Measurements from ENCODE around the gene OGN.

DNA sequence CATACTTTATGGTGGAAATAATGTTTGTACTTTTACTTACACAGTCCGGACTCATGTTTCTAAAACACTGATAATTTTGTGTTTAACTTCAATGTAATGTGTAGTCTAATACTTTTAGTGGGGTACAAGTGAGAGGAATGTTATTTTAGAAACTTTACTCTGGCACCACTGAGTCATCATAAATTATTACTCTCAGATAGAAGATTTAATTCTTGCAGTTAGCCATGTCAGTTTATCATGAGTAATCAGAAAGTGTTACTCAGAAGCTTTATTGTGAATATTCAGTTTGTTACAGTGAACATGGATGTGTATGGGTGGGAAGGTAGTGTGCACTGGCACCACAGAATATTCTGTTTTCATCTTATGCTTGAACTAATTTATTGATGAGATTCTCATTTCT is 20.0 kb downstream of the OGN start:
- TF ChIP-seq PHF21A (CRISPR knock-in tag; IDR thresholded peaks at IDR 0.05) (no peak), SMC3 (IDR thresholded peaks at IDR 0.05; ENCODE audit: low read length) (no peak), FOXA1 (IDR thresholded peaks at IDR 0.05) (no peak), FOXA1 (CRISPR knock-in tag; IDR thresholded peaks at IDR 0.05) (no peak), NFE2L2 (IDR thresholded peaks at IDR 0.05; ENCODE audit: low read length) (no peak), POLR2A (IDR thresholded peaks at IDR 0.05; ENCODE audit: insufficient read depth in 1 of 2, low read depth in 2 of 2, low read length in 2 of 2) (no peak), NR2F2 (IDR thresholded peaks at IDR 0.05; ENCODE audit: borderline replicate concordance, low read depth) (no peak), NR3C1 (CRISPR knock-in tag; IDR thresholded peaks at IDR 0.05) (no peak), ZNF598 (CRISPR knock-in tag; IDR thresholded peaks at IDR 0.05; ENCODE audit: borderline replicate concordance) (no peak), NR2C2 (CRISPR knock-in tag; IDR thresholded peaks at IDR 0.05; ENCODE audit: borderline replicate concordance) (no peak)
- TF ChIP-seq, protein P1, sequence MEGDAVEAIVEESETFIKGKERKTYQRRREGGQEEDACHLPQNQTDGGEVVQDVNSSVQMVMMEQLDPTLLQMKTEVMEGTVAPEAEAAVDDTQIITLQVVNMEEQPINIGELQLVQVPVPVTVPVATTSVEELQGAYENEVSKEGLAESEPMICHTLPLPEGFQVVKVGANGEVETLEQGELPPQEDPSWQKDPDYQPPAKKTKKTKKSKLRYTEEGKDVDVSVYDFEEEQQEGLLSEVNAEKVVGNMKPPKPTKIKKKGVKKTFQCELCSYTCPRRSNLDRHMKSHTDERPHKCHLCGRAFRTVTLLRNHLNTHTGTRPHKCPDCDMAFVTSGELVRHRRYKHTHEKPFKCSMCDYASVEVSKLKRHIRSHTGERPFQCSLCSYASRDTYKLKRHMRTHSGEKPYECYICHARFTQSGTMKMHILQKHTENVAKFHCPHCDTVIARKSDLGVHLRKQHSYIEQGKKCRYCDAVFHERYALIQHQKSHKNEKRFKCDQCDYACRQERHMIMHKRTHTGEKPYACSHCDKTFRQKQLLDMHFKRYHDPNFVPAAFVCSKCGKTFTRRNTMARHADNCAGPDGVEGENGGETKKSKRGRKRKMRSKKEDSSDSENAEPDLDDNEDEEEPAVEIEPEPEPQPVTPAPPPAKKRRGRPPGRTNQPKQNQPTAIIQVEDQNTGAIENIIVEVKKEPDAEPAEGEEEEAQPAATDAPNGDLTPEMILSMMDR (CRISPR knock-in tag; IDR thresholded peaks at IDR 0.05): no peak

All from HepG2 (cell line).